ENCODE results near the gene SGPL1.
A peak's percentile ranks its signal among the peaks of the same experiment; 100 is the strongest.

SGPL1 gene

GRCh38 chr10:70812814-70813213 lies 2.9 kb upstream of the SGPL1 start:
- TF ChIP-seq USF1 (IDR thresholded peaks at IDR 0.05) (no peak), NFIC (IDR thresholded peaks at IDR 0.05) (no peak), FOXM1 (IDR thresholded peaks at IDR 0.05; ENCODE audit: borderline replicate concordance, low read depth) (no peak), TAF1 (IDR thresholded peaks at IDR 0.05; ENCODE audit: low read depth) (0 out of 2 replicates have a peak, but pooled peaks have one; percentile 28), EGR1 (IDR thresholded peaks at IDR 0.05) (no peak), CEBPB (IDR thresholded peaks at IDR 0.05) (no peak), TEAD4 (IDR thresholded peaks at IDR 0.05) (no peak), YY1 (IDR thresholded peaks at IDR 0.05; ENCODE audit: low read depth) (peak; percentile 59; the same call in 1 of the 2 replicates), MAX (IDR thresholded peaks at IDR 0.05) (peak; percentile 24; the same call in 1 of the 2 replicates), ZBTB7A (IDR thresholded peaks at IDR 0.05; ENCODE audit: low read depth) (no peak), RAD21 (IDR thresholded peaks at IDR 0.05; ENCODE audit: low read depth) (no peak), EP300 (IDR thresholded peaks at IDR 0.05; ENCODE audit: borderline replicate concordance) (no peak)

- TF ChIP-seq TEAD4 (IDR thresholded peaks at IDR 0.05) (no peak), EGR1 (IDR thresholded peaks at IDR 0.05) (no peak), TCF12 (IDR thresholded peaks at IDR 0.05; ENCODE audit: low read depth) (no peak), FOXM1 (IDR thresholded peaks at IDR 0.05; ENCODE audit: borderline replicate concordance, low read depth) (no peak), CEBPB (IDR thresholded peaks at IDR 0.05) (no peak), CREB1 (IDR thresholded peaks at IDR 0.05; ENCODE audit: low read depth) (no peak), ZBTB7A (IDR thresholded peaks at IDR 0.05; ENCODE audit: low read depth) (no peak), REST (IDR thresholded peaks at IDR 0.05; ENCODE audit: low read depth) (no peak), TAF1 (IDR thresholded peaks at IDR 0.05; ENCODE audit: low read depth) (no peak), YY1 (IDR thresholded peaks at IDR 0.05; ENCODE audit: low read depth) (no peak)
Measured at GRCh38 chr10:70814126-70814525, 1.6 kb upstream of the SGPL1 start.

GRCh38 chr10:70816220-70816894 lies 609 bp downstream of the SGPL1 start:
- no peak for TF ChIP-seq USF1 (IDR thresholded peaks at IDR 0.05)
- TF ChIP-seq TCF12 (IDR thresholded peaks at IDR 0.05; ENCODE audit: low read depth): peak; percentile 42; the same call in 1 of the 2 replicates
- TF ChIP-seq REST (IDR thresholded peaks at IDR 0.05; ENCODE audit: low read depth): no peak
- peak; percentile 59 for TF ChIP-seq EGR1 (IDR thresholded peaks at IDR 0.05)
- TF ChIP-seq CEBPB (IDR thresholded peaks at IDR 0.05): 0 out of 2 replicates have a peak, but pooled peaks have one; percentile 3
- TF ChIP-seq NFIC (IDR thresholded peaks at IDR 0.05): peak; percentile 34; the same call in 1 of the 2 replicates
- peak; percentile 37; the same call in 1 of the 2 replicates for TF ChIP-seq MAX (IDR thresholded peaks at IDR 0.05)
- TF ChIP-seq TAF1 (IDR thresholded peaks at IDR 0.05; ENCODE audit: low read depth): peak; percentile 22; the same call in 1 of the 2 replicates
- no peak for TF ChIP-seq YY1 (IDR thresholded peaks at IDR 0.05; ENCODE audit: low read depth)
- TF ChIP-seq ZBTB7A (IDR thresholded peaks at IDR 0.05; ENCODE audit: low read depth): no peak
- no peak; the same call in 1 of the 2 replicates for TF ChIP-seq TEAD4 (IDR thresholded peaks at IDR 0.05)
- TF ChIP-seq FOXM1 (IDR thresholded peaks at IDR 0.05; ENCODE audit: borderline replicate concordance, low read depth): no peak
- no peak; the same call in 1 of the 2 replicates for TF ChIP-seq EP300 (IDR thresholded peaks at IDR 0.05; ENCODE audit: borderline replicate concordance)
- no peak for TF ChIP-seq CREB1 (IDR thresholded peaks at IDR 0.05; ENCODE audit: low read depth)
- TF ChIP-seq RAD21 (IDR thresholded peaks at IDR 0.05; ENCODE audit: low read depth): no peak

- TF ChIP-seq RAD21 (IDR thresholded peaks at IDR 0.05; ENCODE audit: low read depth) (peak; percentile 15; the same call in 1 of the 2 replicates), CEBPB (IDR thresholded peaks at IDR 0.05) (no peak)
Measured at GRCh38 chr10:70820976-70821750, 5.4 kb downstream of the SGPL1 start.

Data from Ishikawa (cell line).